Muscle of arm (tissue), 12 donors: ENCODE results near the gene CHI3L2. TPM values are rescaled to one million over a fixed set of nuclear protein-coding genes. Genes with fewer than 3 reads are reported as not detected.
"Not testable (repeated sequence)": the region's sequence is repeated elsewhere in the genome, so short reads cannot be mapped to it uniquely, and the experiment has no call there.

Experiments used
- DNase-seq: peaks from one replicate; pipeline ENCODE4 v3.0.0-alpha.2; 2013
- polyA plus RNA-seq, 12 donors: library from polyadenylated mRNA; unstranded; fragments of 120-200 nt; gene quantifications; one replicate each; pipeline ENCODE4 v1.2.1, GENCODE V29; 2013; ENCODE audit not compliant: insufficient read length in 12 of 12

CHI3L2 gene
- polyA plus RNA-seq, 12 donors = 0.22 to 4.3 (median 0.83) TPM; not detected in 8

DNA sequence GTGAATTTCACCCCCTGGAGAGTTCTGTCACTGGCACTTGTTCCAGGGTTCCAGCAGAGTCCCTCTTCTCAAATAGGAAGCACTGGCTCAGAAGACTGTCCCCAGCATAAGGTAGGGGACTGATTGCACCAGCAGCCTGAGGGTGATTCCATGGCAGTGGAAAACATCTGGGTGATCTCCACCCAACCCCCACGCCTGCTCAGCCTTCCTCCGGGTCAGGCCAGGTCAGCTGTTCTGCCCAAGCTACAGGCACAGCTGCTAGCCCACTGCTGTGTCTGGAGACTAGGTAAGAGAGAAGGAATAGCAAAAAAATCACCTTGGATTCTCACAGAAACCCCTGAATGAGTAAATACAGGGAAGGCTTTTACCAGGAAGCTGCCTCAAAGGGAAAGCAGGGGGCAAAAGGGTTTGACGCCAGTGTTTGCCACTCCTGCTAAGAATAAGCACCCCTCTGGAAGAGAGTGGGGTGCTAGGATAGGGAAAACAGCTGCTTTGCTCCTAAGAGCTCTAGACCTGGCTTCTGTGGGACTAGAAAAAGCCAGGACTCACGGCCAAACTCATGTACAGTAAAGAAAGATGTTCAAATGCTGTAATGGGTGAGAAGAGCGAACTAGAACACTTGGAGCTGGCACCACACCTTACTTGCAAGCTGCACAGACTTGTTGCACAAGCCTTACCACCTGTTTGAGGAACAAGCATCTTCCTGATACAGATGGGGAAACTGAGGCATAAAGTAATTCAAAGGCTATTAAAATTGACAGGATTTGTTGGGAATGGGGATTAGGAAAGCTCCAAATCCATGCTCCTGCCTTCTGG, 26.0 kb upstream of the CHI3L2 start:
- DNase-seq = no peak

DNA sequence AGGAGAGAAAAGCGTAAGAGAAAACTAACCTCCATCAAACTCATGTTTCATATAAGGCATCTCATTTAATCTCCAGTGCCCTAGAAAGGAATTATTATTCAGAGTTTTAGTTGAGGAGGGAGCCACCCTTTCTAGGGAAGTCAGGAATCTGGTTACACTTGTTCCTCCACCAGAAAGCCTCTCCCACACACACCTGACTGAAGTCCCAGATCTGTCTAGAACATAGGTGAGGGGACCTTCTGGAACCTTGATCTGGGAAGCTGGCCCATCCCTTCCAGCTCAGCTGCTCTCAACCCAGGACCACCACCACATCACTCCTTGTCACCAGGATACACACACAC, 25.2 kb upstream of the CHI3L2 start:
- no peak for DNase-seq

DNA sequence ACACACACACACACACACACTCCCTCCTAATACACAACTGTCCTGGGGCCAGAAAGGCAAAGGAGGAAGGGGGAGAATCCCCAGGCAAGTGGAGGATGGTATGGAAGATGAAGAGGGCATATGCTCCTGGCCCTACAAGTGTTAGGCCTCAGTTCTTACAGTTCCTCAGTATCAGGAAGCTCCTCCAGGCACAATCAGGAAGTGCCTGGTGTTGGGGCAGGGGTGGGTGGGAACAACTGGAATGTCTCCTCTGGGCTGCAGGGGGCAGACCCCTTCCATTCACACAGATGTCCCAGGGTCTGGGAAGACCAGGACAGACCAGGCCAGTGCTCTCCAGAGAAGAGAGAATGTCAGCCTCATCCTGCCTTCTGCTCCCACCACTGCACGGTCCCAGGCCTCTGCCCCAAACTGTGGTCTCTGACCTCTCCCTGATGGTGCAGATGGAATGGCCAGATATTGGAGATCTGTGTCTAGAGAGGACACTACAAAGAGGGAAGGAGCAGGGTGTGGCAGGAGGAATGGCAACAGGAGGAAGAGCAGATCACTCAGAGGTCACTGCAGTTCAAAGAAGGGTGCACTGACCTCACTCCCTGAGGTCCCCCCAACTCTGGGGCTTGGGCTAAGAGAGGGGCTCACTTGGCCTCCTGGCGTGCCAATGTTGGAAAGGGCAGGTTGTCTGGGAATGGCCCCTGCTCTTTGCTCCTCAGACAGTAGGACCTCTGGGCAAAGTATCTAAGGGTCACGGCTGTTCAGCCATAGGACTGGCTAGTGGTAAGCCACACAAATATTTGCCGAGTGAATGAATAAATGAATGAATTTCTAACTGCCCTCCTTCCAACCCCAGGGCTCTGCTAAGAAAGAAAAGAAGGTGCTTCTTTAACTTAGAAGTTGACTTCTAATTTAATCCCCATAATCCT, 24.5 kb upstream of the CHI3L2 start:
- DNase-seq = no peak

DNA sequence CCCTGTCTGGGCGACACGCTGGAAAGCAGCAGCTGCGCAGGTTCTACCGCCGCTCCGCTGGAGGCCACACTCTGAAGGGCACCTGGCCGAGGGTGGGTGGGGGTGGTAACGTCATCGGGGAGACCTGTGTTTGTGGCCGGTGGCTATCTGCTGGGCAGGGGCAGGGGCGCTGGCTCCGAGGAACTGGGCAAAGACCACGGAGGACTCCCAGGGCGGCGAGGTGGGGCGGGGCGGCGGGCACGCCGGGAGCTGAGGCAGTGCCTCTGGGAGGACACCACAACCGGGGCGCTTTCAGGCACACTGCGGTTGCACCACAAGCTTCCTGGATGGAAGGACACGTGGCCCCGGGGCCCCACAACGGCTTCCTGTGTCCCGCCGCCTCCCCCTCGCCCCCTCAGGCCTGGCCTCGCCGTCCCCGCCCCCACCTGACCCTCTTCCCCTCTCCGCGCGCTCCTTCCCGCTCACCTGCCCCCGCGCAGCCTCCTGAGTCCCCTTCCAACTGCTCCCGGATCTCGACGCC, 23.8 kb upstream of the CHI3L2 start:
- DNase-seq = no peak

DNA sequence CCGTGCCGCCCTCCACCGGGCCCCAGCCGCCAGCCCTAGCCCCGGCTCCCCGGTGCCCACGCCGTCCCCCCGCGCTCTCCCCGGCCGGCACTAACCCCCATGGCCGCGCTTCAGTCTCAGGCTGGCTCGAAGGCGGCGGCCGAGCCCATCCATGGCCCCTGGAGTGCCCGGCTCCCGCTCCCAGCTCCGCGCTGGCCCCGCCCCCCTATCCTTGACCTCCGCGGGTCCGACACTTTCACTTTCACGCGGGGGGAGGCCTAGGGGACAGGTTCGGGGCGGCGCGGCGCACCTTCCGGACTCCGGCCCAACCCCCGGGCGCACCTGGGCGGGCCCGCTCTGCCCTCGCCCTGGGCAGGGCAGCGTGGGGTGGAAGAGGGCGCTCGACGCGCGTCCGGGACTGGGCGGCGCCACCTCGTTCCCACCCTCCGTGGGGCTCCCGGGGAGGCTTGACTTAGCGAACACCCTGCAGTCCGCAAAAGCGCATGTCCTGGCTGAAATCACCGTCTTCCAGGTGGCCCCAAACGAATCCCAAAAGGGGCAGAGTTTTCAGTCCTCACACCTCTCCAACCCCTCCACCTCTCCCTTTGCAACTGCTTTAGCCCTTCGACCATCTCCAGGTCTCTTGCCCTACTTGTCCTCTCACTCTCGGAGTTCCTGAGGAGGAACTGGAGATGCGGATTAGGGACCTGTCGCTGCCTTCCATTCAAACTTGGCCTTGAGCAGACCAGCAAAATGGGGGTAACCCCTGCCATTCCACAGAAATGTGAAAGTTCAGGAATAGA, 23.1 kb upstream of the CHI3L2 start:
- no peak for DNase-seq

DNA sequence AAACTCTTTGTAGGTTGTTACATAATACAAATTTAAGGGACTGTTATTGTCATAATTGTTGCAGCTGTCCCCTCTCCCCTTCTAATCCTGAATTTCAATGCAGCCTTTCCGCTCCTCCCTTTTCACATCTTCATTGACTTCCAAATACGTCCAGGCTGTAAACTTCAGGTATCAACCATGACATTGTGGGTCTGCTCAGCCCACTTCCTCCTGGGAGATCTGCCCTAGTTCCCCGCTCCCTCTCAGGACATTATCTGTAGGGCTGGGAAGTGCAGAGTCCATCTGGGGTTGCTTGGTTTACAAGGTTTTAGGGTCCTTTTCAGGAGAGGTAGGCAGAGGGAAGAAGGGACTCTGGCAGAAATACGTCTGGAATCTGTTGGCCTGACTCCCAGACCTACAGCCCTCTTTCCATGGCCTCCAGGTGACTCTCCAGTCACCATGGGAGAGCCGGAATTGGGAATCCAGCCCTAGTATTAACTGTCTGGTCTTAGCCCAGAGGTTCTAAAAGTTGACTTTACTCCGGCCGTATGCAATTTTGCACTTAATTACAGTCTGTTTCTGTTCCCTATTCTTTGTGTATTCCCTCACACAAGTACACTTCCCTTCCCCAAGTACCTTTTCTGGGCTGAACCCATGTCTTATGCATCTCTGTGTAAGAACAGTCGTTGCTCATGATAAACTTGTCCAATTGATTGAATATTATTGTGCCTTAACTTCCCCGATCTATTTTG, 22.4 kb upstream of the CHI3L2 start:
- DNase-seq = no peak

DNA sequence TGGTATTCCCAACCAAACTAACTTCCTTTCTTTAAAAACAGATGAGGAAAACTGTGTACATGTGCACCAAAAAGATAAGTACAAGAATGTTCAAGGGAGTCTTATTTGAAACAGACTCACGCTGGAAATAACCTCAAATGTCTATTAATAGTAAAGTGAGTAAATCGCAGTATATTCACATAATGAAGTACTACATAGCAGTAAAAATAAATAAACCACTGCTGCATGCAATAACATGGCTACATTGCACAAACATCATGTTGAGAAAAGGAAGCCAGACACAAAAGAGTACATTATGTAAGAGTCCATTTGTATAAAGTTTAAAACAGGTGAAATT, 21.8 kb upstream of the CHI3L2 start:
- no peak for DNase-seq

DNA sequence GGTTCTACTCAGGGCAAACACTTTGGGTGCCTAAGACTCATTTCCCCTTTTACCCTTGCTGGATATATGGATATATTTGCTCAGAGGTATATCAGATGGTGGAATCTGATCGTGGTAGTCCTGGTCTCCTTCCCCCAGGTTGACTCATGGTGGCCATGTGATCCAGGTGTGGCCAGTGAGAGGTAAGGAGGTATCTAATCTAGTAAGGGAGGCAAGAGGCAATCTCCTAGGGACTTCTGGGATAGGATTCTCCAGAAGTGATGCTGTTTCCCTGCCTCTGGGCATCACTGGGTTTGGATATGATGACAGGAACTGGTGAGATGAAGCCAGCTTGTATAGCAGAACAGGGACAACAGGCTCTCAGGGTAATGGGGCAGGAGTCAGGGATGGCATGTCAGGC, 18.6 kb upstream of the CHI3L2 start:
- DNase-seq = no peak

DNA sequence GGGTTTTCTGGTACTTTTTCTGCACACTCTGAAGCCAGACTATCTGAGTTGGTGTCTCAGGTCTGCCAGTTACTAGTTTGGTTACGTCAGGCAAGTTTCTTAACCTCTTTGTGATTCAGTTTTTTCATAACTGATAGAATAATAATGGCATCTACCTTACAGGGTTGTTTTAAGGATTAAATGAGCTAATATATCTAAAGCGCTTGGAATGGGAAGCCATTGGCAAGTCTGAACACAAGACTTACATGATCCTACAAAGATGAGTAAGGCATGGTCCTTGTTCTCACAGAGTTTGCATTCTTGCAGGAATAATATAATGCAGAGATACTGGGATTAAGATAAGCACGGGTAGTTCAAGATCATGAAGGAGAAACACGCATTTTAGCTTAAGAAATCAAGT, 17.9 kb upstream of the CHI3L2 start:
- no peak for DNase-seq

DNA sequence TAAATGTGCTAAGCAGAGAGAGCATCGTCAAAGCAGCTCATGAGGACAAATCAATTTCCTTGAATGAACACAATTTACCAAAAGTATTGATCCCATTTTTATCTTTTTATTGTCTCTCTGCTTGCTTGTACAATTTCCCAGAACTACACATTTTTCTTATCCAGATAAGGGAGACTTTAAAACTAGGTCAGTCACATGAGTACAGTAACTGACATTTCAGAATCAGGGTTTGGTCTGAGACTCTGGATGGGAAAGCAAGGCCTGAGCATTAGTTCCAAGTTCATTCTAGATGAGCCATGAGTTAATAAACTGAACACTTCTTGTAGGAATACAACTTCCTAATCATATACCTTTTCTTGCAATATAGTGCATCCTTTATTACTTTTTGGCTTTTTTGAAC, 15.6 kb upstream of the CHI3L2 start:
- DNase-seq = no peak

DNA sequence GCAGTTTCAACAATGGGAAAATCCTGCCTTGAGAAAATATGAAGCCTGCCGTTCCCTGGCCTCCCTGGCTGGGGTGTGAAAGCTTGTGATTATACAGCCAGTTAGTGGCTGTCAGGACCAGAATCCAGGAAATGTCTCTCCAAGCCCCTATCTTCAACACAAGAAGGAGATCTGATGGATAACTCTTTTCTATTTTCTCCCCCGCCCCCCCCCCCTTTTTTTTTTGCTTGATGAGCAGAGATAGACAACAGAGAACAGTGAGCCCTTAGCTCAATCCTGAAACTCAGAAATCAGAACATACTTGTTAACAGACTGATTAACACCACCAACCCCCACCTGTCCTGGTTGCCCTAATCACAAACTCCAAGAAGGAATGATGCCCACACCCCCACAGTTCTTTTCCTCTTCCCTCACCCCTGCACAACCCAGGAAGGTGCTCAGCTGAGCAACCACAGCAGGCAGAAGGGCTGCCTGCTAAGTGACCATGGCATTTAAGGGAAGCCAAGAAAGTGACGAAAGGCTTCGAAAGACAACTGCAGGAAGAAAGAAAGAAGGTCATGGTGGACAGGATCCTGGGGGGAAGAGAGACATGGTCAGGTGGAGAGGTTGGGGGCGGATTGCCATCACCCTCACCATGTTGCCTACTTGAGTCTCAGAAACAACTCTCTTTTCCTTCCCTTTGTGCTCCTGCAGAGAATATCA, 14.7 kb upstream of the CHI3L2 start:
- DNase-seq = no peak

DNA sequence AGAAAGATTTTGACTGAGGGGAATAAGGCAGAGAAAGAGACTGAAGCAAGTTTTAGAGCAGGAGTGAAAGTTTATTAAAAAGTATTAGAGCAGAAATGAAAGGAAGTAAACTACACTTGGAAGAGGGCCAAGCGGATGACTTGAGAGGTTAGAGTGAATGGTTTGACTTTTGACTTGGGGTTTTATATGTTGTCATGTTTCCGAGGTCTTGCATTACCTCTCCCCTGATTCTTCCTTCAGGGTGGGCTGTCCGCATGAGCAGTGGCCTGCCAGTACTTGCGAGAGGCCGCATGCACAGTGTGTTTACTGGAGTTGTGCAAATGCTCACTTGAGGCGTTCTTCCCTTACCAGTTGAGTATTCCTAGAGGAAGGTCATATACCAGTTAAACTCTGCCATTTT, 14.1 kb upstream of the CHI3L2 start:
- DNase-seq = no peak

DNA sequence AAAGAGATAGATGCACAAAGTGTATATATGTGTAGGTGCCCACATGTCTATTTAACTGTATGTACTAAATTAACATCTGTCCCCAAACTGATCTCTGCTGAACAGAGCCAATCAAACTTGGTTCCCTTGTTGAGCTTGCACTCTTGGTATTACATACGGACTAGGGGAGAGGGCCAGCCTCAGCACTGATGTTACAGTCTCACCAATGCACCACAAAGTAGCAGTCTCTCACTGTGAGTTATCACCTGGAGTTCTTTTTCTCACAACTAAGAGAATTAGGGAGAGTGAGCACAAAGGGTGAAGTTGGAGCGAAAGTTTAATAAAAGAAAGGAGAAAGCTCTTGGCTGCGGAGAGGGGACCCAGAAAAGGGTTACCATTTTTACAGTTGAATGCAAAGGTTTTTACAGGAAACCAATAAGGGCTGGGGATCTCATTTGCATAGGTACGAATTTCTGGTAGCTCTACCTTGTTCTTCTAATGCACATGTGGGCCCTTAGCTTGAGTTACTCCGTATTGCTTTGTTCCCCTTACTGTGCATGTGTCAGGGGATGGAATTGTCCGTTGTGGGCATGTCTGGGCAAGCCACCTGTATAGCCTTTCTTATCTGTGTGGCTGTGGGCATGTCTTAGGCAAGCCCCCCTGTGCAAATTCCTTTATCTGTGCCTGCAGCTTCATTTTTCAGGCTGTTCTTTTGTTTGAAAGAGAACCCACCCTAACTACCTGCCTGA, 13.3 kb upstream of the CHI3L2 start:
- no peak for DNase-seq

DNA sequence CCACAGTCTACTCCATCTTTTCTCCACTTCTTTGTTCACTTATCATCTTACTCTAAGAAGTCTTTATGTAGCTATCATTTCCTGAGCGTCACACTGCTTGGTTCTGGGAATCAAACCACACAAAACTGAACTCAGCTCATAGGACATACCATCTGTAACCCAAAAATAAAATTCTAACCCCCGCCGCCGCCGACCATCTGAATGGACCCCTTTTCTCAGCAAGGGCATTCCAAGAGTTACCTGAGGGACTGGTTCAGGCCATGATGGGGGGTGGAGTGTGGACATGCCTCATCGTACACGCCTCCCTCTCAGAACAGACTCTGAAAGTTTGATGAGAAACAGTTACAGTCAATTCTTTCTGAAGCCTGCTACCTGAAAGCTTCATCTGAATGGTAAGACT, 12.6 kb upstream of the CHI3L2 start:
- DNase-seq = no peak

DNA sequence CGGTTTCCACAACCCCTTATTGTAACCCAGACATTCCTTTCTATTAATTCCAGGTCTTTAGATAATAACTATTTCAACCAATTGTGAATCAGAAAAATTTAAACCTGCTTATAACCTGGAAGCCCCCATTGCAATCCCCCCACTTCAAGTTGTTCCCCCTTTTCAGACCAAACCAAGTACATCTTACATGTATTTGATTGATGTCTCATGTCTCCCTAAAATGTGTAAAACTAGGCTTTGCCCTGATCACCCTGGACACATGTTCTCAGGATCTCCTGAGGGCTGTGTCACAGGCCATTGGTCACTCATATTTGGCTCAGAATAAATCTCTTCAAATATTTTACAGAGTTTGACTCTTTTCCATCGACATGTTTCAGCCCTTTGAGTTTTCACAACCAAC, 12.2 kb upstream of the CHI3L2 start:
- not testable (repeated sequence) for DNase-seq

DNA sequence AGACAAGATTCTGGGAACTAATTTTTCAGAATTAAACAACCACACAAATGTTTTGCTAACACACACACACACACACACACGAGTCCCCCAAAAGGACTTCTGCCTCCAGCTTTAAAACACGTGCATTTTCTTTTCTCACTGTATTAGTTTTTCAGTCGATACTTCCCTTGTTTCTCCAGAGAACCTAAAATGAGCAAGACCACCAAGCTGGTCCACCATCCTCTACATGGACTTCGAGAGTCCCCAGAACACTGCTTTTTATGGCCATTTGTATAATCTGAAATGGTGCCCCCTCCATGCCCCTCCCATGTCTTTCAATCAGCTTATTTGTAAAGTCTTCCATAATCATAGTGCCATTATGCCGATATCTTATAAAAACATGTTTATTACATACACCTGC, 10.8 kb upstream of the CHI3L2 start:
- no peak for DNase-seq

DNA sequence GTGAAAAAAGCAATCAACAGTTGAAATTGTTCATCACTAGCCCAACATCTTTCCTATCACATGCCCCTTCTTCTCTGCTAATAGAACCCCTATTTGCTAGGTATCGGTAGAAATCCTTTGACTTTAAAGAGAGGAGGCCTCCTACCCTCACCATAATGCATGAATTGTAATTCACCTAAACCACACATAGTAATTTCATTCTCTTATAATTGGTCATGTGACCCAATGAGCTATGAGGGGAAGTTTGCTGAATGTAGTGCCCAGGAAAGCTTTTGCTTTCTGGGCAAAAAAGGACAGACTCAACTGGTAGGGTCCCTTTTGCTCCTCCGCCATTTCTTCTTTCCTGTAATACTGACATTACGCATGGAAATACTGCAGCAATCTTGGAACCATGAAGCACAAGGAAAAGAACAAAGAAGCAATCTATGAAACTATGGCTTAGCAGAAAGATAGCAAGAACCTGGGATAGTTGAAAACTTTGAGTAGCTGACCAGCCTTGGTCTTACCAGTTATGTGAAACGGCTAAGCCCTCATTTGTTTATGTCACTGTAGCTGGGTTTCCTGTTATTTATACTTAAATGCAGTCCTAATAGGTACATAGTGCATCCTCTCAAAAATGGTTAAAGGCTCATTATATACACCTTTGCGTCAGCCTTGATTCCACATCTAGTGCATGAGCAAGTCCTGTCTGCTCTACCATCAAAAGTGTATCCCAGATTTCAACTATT, 10.2 kb upstream of the CHI3L2 start:
- no peak for DNase-seq

DNA sequence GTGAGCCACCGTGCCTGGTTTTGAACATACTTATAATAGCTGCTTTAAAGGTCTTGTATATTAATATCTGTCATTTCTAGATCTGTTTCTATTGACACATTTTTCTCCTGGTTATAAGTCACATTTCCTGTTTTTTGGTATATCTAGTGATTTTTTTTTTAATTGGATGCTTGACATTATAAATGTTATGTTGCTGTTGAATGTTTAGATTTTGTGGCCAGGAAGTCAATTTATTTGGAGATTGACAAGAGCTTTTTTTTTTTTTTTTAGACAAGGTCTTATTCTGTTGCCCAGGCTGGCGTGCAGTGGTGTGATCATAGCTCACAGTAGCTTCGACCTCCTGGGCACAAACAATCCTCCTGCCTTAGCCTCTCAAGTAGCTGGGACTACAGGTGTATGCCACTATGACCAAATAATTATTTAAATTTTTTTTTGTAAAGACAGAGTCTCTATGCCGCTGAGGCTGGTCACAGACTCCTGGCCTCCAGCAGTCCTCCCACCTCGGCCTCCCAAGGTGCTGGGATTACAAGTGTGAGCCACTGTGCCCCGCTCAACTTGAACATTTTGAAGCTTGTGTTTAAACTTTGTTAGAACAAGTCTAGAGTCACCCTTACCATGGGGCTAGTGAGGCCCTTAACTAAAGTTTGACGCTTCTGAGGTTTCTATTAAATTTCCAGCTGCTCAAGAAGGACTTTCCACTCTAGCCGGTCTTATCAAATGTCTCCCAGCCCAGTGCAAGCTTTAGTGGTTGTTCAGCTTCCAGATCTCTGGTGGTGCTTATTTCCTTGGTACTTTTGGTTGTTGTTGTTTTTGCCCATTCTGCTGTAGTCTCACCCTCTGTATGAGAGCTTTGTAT, 8.6 kb upstream of the CHI3L2 start:
- DNase-seq = no peak
